ENCODE measurements around the gene TAF1C. TPM values are rescaled to one million over a fixed set of nuclear protein-coding genes. Genes with fewer than 3 reads are reported as not detected.

The TAF1C gene
- total RNA-seq, 4 donors from 2014 or later: 24.4 to 73.9 (median 33.3) TPM

GRCh38 chr16:84194470-84195200 is 7.8 kb upstream of the TAF1C start:
- TF ChIP-seq CTCF (IDR thresholded peaks at IDR 0.05): no peak
- ATAC-seq (ENCODE audit: low FRiP score) (no peak), DNase-seq (ENCODE audit: low spot score) (no peak)

- no peak for ATAC-seq (ENCODE audit: low FRiP score)
- TF ChIP-seq CTCF (IDR thresholded peaks at IDR 0.05): no peak
- no peak for DNase-seq (ENCODE audit: low spot score)
These were observed 7.2 kb upstream of the TAF1C start for GRCh38 chr16:84194018-84194417.

- TF ChIP-seq CTCF (IDR thresholded peaks at IDR 0.05): no peak
- ATAC-seq (ENCODE audit: low FRiP score): no peak
- DNase-seq (ENCODE audit: low spot score): no peak
These were observed 6.6 kb upstream of the TAF1C start for GRCh38 chr16:84193480-84193879.

GRCh38 chr16:84191466-84191865 is 4.6 kb upstream of the TAF1C start:
- TF ChIP-seq CTCF (IDR thresholded peaks at IDR 0.05): no peak
- ATAC-seq (ENCODE audit: low FRiP score) (no peak), DNase-seq (ENCODE audit: low spot score) (no peak)

GRCh38 chr16:84190731-84191388 is 4.0 kb upstream of the TAF1C start, which contains the start of gene ADAD2:
TSS of gene ADAD2 (plus strand) at chr16:84191157. CDS start at chr16:84191231, 74 bp downstream.
- ATAC-seq (ENCODE audit: low FRiP score) (no peak), DNase-seq (ENCODE audit: low spot score) (no peak)
- no peak for TF ChIP-seq CTCF (IDR thresholded peaks at IDR 0.05)

- no peak for ATAC-seq (ENCODE audit: low FRiP score)
These were observed 2.1 kb downstream of the TAF1C start for GRCh38 chr16:84184775-84185174.

More at GRCh38 chr16:84184775-84185174, 2.1 kb downstream of the TAF1C start:
- no peak for DNase-seq (ENCODE audit: low spot score)
- TF ChIP-seq CTCF (IDR thresholded peaks at IDR 0.05): no peak
